HG03457 (cell line): Measurements from ENCODE around the gene HOXA7.

Experiments used
- ATAC-seq: cut with Tn5 transposase; IDR thresholded peaks from one replicate; pipeline ENCODE4 v1.9.1; 2021; ENCODE audit warnings: moderate number of reproducible peaks; ENCODE audit not compliant: unreplicated experiment

Gene HOXA7

DNA sequence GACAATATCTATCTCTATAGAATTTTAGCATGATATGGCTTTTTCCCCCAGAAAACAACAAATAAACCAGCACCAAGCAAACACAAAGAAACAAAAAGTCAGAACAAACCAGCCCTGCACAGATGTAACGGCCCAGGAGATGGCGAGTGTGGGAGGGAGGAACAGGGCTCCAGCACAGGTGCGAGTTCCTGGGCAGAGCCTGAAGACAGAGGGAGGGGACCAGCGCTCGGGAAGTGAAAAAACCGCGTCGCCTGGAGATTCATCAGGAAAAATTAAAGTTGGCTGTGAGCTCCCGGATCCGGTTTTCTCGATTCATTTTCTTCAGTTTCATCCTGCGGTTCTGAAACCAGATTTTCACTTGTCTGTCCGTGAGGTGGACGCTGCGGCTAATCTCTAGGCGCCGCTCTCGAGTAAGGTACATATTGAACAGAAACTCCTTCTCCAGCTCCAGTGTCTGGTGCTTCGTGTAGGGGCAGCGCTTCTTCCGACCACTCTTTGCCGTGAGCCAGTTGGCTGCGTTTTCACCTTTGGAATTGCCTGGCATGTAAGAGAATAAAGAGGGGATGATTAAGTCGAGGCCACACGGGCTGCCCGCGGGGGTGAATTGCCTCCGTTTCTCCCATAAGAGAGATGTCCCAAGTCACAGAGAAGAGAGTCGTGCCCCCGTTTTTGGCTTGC is 15.3 kb upstream of the HOXA7 start:
- ATAC-seq: no peak

DNA sequence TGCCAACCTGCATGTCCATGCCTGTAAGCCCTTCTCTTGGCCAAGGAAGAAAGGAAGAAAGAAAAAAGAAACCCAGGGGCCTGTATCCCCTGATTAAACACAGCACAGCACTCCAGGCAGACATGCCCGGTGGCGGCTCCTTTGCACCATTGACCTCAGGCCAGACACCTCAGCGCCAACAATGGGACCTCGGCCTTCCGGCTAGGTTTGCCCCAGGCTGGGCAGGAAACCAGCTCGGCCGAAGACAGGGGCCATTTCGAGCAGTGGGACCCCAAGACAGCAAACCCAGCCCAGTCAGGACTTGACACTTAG is 14.8 kb upstream of the HOXA7 start:
- ATAC-seq: no peak

DNA sequence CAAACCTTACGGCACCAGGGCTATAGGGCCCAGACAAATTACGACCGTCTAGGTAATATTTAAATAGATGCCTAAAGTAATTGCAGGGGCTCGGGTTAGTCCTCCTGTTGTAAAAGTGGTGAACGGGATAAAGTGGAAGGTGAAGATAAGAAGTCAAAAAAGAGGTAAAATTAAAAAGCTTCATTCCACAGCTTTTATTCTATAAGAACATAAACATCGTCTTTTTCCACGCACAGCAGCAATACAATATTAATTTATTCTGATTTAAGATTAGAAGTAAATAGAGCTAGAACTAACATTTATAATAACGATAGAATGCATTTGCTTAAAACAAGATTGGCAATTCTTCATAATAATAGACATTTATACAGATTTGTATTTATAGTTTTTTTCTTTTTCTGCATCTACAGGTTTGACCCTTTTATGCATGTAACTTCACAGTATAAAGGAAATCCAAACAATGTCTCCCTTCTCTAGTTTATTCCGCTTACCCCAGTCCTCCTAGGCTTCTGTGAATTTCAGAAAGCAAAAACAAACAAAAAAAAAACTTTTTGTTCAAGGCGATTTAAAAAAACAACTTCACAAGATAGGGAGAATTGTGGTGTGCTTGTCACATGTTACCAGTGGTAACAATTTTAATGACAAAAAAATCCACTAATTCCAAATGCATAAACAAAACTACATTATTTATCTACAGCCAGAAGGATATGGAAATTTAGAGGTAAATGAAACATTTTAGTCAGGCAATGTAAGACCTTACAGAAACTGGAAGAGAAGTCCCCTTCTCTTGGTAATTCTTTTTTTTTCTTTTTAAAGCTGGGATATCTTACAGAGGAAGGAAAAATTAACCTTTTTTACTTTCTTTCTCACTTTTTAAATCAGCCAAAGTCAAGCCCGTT is 14.2 kb upstream of the HOXA7 start:
- no peak for ATAC-seq

DNA sequence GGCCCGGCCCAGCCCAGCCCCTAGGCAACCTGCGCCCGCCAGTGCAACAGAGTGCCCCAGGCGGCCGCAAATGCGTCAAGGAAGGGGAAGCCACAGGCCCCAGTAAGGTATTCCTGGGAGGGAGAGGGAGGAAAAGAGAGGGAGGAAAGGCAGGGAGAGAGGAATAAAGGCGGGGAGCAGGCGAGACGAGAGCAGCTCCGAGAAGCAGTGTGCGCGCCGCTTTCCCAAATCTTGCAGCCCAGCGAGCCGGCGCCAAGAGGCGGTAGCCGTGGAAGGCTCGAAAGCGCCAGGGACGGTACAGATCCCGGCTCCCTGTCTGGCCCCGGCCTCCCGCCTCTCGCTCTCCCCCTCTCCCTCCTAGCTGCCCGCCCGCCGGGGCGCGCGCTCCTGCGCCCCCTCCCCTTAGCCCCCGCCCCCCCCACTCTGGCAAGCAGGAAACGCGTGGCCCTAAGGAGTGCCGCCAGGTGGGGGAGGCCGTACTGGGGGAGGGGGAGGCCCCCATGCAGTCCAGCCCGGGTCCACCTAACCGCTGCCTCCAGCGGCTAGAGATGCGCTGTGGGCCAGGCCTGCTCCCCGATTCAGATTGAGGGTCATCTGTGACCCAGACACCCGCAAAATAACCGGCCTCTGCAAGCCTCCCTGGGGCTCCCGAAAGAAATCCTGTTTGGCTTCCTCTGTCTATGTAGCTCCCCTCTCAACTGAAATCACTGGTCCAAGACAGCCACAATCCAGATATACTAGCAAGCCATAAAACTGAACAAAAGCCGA is 13.4 kb upstream of the HOXA7 start:
- ATAC-seq: no peak

GRCh38 chr7:27168265-27168947 is 11.9 kb upstream of the HOXA7 start:
- no peak for ATAC-seq

GRCh38 chr7:27167916-27168264 is 11.4 kb upstream of the HOXA7 start:
- no peak for ATAC-seq

GRCh38 chr7:27166531-27167505 is 10.3 kb upstream of the HOXA7 start:
- no peak for ATAC-seq

DNA sequence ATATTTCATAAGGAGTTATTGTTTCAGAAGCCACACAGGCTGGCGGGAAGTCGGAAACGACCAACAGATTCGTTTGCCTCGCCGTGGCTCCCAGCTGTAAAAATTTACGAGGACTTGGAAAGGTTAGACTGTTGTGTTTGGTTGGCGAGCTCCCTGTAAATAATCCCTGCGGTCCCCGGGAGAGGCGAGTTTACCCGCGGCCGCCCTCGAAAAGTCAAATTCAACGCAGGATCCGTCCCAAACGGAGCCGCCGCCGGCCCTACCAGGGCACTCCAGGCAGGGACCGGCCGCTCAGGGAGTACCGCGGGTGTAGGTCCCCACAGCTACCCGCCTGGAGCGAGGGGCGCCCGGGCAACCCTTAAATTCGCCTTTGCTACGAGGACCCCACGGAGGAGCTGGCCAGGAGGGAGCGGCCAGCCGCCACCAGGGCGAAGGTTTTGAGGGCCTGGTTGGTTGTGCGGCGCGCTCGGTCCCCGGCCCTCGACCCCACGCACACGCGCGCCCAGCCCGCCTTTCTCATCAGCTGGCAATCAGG is 9.6 kb upstream of the HOXA7 start:
- ATAC-seq: no peak

DNA sequence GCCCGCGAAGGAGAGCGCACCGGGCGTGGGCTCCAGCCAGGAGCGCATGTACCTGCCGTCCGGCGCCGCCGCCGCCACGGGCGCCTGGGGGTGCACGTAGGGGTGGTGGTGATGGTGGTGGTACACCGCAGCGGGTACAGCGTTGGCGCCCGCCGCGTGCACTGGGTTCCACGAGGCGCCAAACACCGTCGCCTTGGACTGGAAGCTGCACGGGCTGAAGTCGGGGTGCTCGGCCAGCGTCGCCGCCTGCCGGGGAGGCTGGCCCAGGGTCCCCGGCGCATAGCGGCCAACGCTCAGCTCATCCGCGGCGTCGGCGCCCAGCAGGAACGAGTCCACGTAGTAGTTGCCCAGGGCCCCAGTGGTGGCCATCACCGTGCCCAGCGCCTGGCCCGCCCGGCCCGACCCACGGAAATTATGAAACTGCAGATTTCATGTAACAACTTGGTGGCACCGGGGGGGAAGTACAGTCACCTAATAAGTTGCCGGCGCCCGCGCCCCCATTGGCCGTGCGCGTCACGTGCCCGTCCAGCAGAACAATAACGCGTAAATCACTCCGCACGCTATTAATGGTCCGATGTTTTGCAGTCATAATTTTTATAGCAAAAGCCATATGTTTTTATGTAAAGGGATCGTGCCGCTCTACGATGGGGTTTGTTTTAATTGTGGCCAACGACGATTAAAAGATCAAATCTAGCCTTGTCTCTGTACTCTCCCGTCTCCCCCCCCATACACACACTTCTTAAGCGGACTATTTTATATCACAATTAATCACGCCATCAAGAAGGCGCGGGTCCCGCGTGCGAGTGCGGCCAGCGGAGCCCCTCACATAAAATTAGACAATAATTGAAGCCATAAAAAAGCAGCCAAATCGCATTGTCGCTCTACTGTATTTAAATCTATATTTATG is 8.9 kb upstream of the HOXA7 start, which contains the start of gene HOXA9:
TSS of gene HOXA9 (minus strand) at position 449 of the 907 bp plus-strand sequence. CDS start at position 369, 80 bp downstream.
- ATAC-seq: no peak

DNA sequence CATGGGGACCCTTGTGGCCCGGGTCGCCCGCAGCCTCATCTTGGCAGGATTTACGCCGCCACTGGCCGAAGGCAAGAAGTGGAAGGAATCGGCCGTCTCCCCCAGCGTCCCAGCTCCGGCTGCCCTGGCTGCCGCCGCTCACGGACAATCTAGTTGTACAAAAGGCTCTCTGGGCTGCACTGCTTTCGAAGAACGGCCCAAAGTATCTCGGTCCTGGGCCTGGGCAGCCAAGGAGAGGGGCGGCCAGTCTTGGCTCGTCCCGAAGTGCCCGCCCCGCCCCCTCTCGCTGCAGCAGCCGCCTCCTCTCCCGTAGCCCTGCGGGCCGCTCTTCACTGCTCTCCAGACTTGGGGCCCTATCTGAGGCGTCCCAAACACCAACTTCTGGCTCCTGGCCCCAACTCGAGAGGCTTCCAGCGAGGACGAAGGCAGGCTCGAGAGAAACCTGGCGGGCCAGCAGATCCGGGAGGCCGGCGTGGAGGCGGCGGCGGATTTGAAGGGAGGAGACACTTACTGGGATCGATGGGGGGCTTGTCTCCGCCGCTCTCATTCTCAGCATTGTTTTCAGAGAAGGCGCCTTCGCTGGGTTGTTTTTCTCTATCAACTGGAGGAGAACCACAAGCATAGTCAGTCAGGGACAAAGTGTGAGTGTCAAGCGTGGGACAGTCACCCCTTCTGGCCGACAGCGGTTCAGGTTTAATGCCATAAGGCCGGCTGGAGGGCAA is 8.1 kb upstream of the HOXA7 start:
- no peak for ATAC-seq

DNA sequence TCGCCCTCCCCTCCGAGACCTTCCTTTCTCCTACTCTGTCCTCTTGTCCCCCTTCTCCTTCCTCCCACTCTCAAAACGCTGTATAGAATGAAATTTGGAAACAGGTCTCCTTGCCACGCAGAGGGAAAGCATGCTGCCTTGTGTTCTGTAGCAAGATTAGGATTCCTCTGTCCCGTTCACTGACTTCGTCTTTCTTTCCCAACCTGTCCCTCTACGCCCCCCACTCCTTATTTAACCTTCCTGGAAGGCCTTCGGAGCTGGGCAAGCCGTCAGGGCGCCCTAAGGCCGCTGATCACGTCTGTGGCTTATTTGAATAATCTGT is 7.5 kb upstream of the HOXA7 start:
- no peak for ATAC-seq

- ATAC-seq: no peak
Observed at GRCh38 chr7:27163288-27164044, 7.0 kb upstream of the HOXA7 start.

DNA sequence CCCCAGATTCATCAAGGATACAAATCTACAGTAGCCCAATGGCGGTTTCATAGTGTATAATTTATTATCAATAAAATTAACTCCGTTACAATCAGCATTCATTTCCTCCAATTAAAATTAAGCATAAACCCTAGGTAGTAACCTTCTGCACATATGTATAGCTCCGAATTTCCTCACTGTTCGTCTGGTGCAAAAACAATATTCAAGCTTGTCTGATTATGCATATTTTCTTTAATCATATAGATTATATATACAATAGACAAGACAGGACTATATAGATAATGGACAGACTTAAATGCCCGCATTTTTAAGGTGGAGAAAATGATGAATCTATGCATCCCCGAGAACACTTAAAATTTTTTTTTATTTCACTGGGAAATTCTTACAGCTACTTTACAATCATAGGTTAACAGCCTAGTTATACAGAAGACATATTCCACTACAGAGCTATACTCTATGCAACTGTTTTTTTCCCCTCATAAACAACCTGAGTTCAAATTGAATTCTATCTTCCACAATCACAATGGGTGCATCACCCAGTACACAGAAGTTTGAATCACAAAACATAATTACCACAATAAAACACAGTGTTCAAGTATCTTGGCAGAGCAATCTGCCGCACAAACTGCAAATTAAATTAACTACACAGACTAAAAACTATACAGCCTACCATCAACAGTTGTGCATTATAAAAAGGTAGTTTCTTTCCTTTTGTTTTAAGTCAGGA is 6.2 kb upstream of the HOXA7 start:
- no peak for ATAC-seq

- ATAC-seq: no peak
Observed at GRCh38 chr7:27161721-27162560, 5.5 kb upstream of the HOXA7 start.

- ATAC-seq: no peak
Observed at GRCh38 chr7:27161214-27161720, 4.8 kb upstream of the HOXA7 start.
